Activated T-cell treated with anti-CD3 and anti-CD28 coated beads, Interleukin-2, amount 50 U/mL, for 24 hours (primary cell): ENCODE data around the gene CBLL2.
"Not testable (repeated sequence)": the region's sequence is repeated elsewhere in the genome, so short reads cannot be mapped to it uniquely, and the experiment has no call there.

ENCODE experiments used
- DNase-seq: peaks from one replicate; pipeline ENCODE4 v3.0.0-alpha.2; 2020
- H3K27ac Mint-ChIP-seq: 2 replicates; pipeline ENCODE4 v1.8.0; 2020; ENCODE audit warnings: mild to moderate bottlenecking, mixed read lengths
- H3K27me3 Mint-ChIP-seq: 2 replicates; pipeline ENCODE4 v1.8.0; 2020; ENCODE audit warnings: mixed read lengths
- H3K36me3 Mint-ChIP-seq: 2 replicates; pipeline ENCODE4 v1.8.0; 2020; ENCODE audit warnings: low read depth, mixed read lengths
- H3K4me1 Mint-ChIP-seq: 2 replicates; pipeline ENCODE4 v1.8.0; 2020; ENCODE audit warnings: low read depth, mixed read lengths
- H3K4me3 Mint-ChIP-seq: 2 replicates; pipeline ENCODE4 v1.8.0; 2020; ENCODE audit warnings: mild to moderate bottlenecking, moderate library complexity, mixed read lengths
- H3K9me3 Mint-ChIP-seq: 2 replicates; pipeline ENCODE4 v1.8.0; 2020; ENCODE audit warnings: mixed read lengths

The CBLL2 gene, protein sequence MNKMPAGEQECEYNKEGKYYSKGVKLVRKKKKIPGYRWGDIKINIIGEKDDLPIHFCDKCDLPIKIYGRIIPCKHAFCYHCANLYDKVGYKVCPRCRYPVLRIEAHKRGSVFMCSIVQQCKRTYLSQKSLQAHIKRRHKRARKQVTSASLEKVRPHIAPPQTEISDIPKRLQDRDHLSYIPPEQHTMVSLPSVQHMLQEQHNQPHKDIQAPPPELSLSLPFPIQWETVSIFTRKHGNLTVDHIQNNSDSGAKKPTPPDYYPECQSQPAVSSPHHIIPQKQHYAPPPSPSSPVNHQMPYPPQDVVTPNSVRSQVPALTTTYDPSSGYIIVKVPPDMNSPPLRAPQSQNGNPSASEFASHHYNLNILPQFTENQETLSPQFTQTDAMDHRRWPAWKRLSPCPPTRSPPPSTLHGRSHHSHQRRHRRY

GRCh38 chrX:22272613-22273012 is at the start of gene CBLL2:
CBLL2 (plus strand) TSS chrX:22272913; CDS start chrX:22272992, 79 bp downstream.
- Mint-ChIP-seq H3K4me3 (no peak within 1 kb of the TSS), H3K9me3 (no peaks in the 10 kb centered on the region), H3K27me3 (no peaks in the 10 kb centered on the region), H3K36me3 (no peaks in the 10 kb centered on the region), H3K4me1 (no peaks in the 10 kb centered on the region), H3K27ac (no peak within 1 kb of the TSS)
- DNase-seq: no peak

DNA sequence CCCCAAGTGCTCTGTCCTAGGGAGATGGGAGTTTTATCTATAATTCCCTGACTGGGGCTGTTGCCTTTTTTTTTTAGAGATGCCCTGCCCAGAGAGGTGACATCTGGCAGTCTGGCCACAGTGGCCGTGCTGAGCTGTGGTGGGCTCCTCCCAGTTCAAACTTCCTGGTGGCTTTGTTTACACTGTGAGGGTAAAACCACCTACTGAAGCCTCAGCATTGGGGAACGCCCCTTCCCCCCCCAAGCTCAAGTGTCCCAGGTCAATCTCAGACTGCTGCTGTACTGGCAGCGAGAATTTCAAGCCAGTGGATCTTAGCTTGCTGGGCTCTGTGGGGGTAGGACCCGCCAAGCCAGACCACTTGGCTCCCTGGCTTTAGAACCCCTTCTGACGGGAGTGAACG is 38.3 kb upstream of the CBLL2 start:
- Mint-ChIP-seq H3K27ac (no peak overlapping the region), H3K27me3 (peaks cover 49% of the 10 kb centered on the region), H3K4me1 (no peaks in the 10 kb centered on the region), H3K36me3 (no peaks in the 10 kb centered on the region), H3K4me3 (no peak overlapping the region), H3K9me3 (no peaks in the 10 kb centered on the region)
- no peak for DNase-seq

GRCh38 chrX:22237479-22237878 is 35.2 kb upstream of the CBLL2 start:
- Mint-ChIP-seq H3K4me1 (no peaks in the 10 kb centered on the region), H3K27me3 (peaks cover 60% of the 10 kb centered on the region)

GRCh38 chrX:22246620-22247019 is 26.1 kb upstream of the CBLL2 start:
- no peak for DNase-seq
- H3K27me3 Mint-ChIP-seq: peaks cover 8% of the 10 kb centered on the region
- H3K4me3 Mint-ChIP-seq: no peak overlapping the region
- H3K9me3 Mint-ChIP-seq: no peaks in the 10 kb centered on the region
- no peaks in the 10 kb centered on the region for H3K36me3 Mint-ChIP-seq
- H3K4me1 Mint-ChIP-seq: no peaks in the 10 kb centered on the region
- no peak overlapping the region for H3K27ac Mint-ChIP-seq

More at GRCh38 chrX:22237479-22237878, 35.2 kb upstream of the CBLL2 start:
- Mint-ChIP-seq H3K4me3 (no peak overlapping the region), H3K27ac (no peak overlapping the region), H3K9me3 (no peaks in the 10 kb centered on the region), H3K36me3 (no peaks in the 10 kb centered on the region)
- DNase-seq: no peak

DNA sequence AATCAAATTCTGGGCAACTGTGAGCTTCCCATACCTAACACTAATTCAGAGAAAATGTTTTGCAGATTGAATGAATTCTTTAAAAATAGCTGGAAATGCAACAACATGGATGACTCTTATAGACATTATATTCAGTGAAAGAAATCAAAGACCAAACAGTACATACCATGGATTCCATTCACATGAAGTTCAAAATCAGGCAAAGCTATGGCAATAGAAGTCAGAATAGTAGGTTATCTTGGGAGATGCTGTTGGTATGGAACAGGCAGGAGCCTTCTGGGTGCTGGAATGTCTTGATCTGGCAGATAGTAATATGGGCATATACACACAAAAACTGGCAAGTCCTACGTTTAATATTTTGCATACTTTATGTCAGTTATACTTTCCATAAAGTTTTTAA is 25.5 kb upstream of the CBLL2 start:
- H3K36me3 Mint-ChIP-seq: no peaks in the 10 kb centered on the region
- H3K27me3 Mint-ChIP-seq: peaks cover 11% of the 10 kb centered on the region
- H3K4me1 Mint-ChIP-seq: no peaks in the 10 kb centered on the region
- no peak overlapping the region for H3K27ac Mint-ChIP-seq
- DNase-seq: no peak
- no peaks in the 10 kb centered on the region for H3K9me3 Mint-ChIP-seq
- H3K4me3 Mint-ChIP-seq: no peak overlapping the region

DNA sequence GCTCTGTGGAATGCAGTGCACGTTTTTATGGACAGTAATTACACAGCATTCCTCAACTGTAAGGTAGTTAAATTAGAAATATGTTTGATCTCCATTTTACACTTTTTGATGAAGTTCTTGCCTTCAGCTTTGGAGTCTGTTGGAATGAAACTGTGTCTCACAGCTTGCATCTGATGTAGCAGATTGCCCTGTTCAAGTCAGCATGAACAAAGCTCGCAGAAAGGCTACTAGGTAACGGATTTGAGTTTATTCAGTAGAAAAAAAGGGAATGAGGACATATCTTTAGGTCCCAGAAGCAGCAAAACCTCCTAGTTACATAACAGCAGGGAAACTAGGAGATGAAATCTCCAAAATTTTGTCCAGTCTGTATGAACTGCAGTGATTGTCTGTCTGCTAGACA is 24.3 kb upstream of the CBLL2 start:
- no peak for DNase-seq
- Mint-ChIP-seq H3K9me3 (no peaks in the 10 kb centered on the region), H3K4me1 (no peaks in the 10 kb centered on the region), H3K27ac (no peak overlapping the region), H3K36me3 (no peaks in the 10 kb centered on the region), H3K4me3 (no peak overlapping the region), H3K27me3 (peaks cover 13% of the 10 kb centered on the region)

GRCh38 chrX:22249371-22249770 is 23.3 kb upstream of the CBLL2 start:
- no peak overlapping the region for H3K4me3 Mint-ChIP-seq
- H3K9me3 Mint-ChIP-seq: no peaks in the 10 kb centered on the region
- no peaks in the 10 kb centered on the region for H3K4me1 Mint-ChIP-seq
- H3K27me3 Mint-ChIP-seq: peaks cover 10% of the 10 kb centered on the region
- DNase-seq: no peak
- no peak overlapping the region for H3K27ac Mint-ChIP-seq
- no peaks in the 10 kb centered on the region for H3K36me3 Mint-ChIP-seq

DNA sequence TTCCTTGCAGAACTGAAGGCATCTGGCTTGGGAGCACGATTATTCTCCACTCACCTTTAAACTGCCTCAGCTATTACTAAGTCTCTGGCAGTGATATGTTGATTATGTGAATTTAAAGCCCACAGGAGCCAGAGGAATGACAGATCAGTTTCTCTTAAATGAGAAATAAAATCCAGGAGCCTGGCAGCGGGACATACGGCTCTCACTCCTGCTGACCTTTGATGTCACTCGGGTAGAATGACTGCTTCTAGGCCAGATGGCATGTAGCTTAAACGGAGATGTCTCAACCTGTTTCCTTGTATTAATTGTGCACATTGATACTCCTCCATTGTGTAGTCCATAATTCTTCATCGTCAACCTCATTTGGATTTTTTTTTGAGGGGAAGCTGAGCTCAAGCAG is 4.0 kb upstream of the CBLL2 start:
- H3K9me3 Mint-ChIP-seq: no peaks in the 10 kb centered on the region
- H3K4me3 Mint-ChIP-seq: no peak overlapping the region
- no peaks in the 10 kb centered on the region for H3K36me3 Mint-ChIP-seq
- H3K27ac Mint-ChIP-seq: no peak overlapping the region
- H3K4me1 Mint-ChIP-seq: no peaks in the 10 kb centered on the region
- DNase-seq: no peak
- peaks cover 4% of the 10 kb centered on the region for H3K27me3 Mint-ChIP-seq

GRCh38 chrX:22273714-22274317 is 1.1 kb downstream of the CBLL2 start:
- Mint-ChIP-seq H3K4me3 (no peak overlapping the region), H3K27me3 (no peaks in the 10 kb centered on the region), H3K9me3 (no peaks in the 10 kb centered on the region), H3K36me3 (no peaks in the 10 kb centered on the region), H3K4me1 (no peaks in the 10 kb centered on the region), H3K27ac (no peak overlapping the region)
- DNase-seq: no peak

DNA sequence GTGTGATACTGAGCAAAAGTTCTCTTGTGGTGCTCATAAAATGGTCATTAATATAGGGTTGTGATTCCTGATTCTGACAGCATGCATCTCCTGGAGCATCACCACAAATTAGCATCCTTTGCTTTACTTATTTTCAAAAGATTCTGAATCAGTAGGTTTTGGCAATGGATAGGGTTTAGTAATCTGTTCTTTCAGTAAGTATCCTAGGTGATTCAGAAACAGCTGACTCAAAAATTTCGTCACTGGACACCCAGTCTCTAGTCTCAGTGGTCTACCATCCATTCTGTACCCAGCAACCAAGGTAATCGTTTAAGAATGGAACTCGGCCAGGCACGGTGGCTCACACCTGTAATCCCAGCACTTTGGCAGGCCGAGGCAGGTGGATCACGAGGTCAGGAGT is 4.1 kb downstream of the CBLL2 start:
- Mint-ChIP-seq H3K36me3 (no peaks in the 10 kb centered on the region), H3K4me1 (no peaks in the 10 kb centered on the region), H3K9me3 (no peaks in the 10 kb centered on the region), H3K4me3 (no peak overlapping the region), H3K27me3 (peaks cover 7% of the 10 kb centered on the region), H3K27ac (no peak overlapping the region)
- no peak for DNase-seq

- H3K9me3 Mint-ChIP-seq: no peaks in the 10 kb centered on the region
- no peak for DNase-seq
- H3K4me1 Mint-ChIP-seq: no peaks in the 10 kb centered on the region
- peaks cover 11% of the 10 kb centered on the region for H3K27me3 Mint-ChIP-seq
- no peak overlapping the region for H3K27ac Mint-ChIP-seq
- H3K4me3 Mint-ChIP-seq: no peak overlapping the region
- H3K36me3 Mint-ChIP-seq: no peaks in the 10 kb centered on the region
These were observed 5.7 kb downstream of the CBLL2 start for GRCh38 chrX:22278375-22278774.

- H3K27ac Mint-ChIP-seq, H3K4me3 Mint-ChIP-seq, DNase-seq, H3K4me1 Mint-ChIP-seq, H3K36me3 Mint-ChIP-seq, H3K9me3 Mint-ChIP-seq: not testable (repeated sequence)
- H3K27me3 Mint-ChIP-seq: peaks cover 40% of the 10 kb centered on the region
These were observed 16.5 kb downstream of the CBLL2 start for GRCh38 chrX:22289209-22289608.

GRCh38 chrX:22296871-22297270 is 24.2 kb downstream of the CBLL2 start:
- Mint-ChIP-seq H3K36me3 (no peaks in the 10 kb centered on the region), H3K9me3 (no peaks in the 10 kb centered on the region), H3K4me3 (no peak overlapping the region), H3K27me3 (peaks cover 44% of the 10 kb centered on the region), H3K27ac (no peak overlapping the region), H3K4me1 (no peaks in the 10 kb centered on the region)
- DNase-seq: no peak

DNA sequence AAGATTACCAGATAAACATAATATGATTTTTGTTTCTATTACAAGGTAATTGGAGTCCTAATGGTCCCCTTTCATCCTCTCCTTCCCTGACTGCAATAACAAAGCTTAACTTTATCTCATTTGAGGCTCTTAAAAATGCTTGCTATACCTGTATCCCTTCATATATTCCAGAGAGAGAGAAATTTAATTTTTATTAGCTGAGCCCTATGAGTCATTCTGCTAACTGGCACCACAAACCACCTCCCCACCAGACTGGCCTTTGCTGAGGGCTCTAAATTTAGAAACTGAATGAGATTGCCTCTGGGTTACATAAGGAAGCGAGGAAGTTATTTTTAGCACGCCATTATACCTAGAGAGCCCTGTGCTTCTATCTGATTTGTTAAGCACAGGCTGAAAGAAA is 27.4 kb downstream of the CBLL2 start:
- H3K36me3 Mint-ChIP-seq: no peaks in the 10 kb centered on the region
- DNase-seq: no peak
- no peak overlapping the region for H3K27ac Mint-ChIP-seq
- H3K9me3 Mint-ChIP-seq: no peaks in the 10 kb centered on the region
- H3K4me1 Mint-ChIP-seq: no peaks in the 10 kb centered on the region
- H3K4me3 Mint-ChIP-seq: no peak overlapping the region
- peaks cover 55% of the 10 kb centered on the region for H3K27me3 Mint-ChIP-seq

DNA sequence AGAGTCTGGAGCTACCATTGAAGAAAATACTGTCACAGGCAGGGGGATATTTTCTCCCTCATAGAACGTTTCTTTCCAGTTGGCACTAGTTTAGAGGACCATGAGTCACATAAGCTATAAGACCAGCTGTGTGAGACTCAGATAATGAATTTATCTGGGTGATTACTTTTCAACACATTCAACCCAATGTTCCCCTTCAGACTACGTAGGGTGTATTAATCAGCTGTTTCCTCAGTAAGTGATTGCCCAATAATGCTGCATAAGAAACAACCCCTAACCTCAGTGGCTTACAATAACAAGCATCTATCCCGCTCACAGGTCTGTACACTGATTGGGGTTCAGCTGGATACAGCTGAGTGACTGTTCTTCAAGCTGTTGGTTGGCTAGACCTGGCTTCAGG is 38.1 kb downstream of the CBLL2 start:
- DNase-seq: no peak
- Mint-ChIP-seq H3K36me3 (no peaks in the 10 kb centered on the region), H3K27ac (no peak overlapping the region), H3K9me3 (no peaks in the 10 kb centered on the region), H3K27me3 (peaks cover 38% of the 10 kb centered on the region), H3K4me1 (no peaks in the 10 kb centered on the region), H3K4me3 (no peak overlapping the region)
